Duodenal mucosa (tissue), 2 donors: ENCODE measurements around the gene ADGRD2.

Source experiments
- H3K27ac ChIP-seq: one replicate; pipeline ENCODE4 v1.7.0; 2013; ENCODE audit warnings: low read depth, low read length
- H3K27me3 ChIP-seq, 2 donors: one replicate each; pipeline ENCODE4 v1.7.0; 2013; ENCODE audit warnings: low read length in 2 of 2, control low read depth in 1 of 2; ENCODE audit not compliant: insufficient read depth in 2 of 2, control insufficient read depth in 1 of 2
- H3K36me3 ChIP-seq, 2 donors: one replicate each; pipeline ENCODE4 v1.7.0; 2013; ENCODE audit warnings: low read length in 2 of 2, control low read depth in 1 of 2; ENCODE audit not compliant: insufficient read depth in 2 of 2, control insufficient read depth in 1 of 2
- H3K4me1 ChIP-seq, 2 donors: one replicate each; pipeline ENCODE4 v1.7.0; 2013; ENCODE audit warnings: low read length in 2 of 2, control low read depth in 1 of 2; ENCODE audit not compliant: insufficient read depth in 2 of 2, control insufficient read depth in 1 of 2
- H3K4me3 ChIP-seq, 2 donors: one replicate each; pipeline ENCODE4 v1.7.0; 2013; ENCODE audit warnings: low read length in 2 of 2, low read depth in 1 of 2
- H3K9ac ChIP-seq, 2 donors: one replicate each; pipeline ENCODE4 v1.7.0; 2013; ENCODE audit warnings: low read length in 2 of 2, low read depth in 1 of 2
- H3K9me3 ChIP-seq, 2 donors: one replicate each; pipeline ENCODE4 v1.7.0; 2013; ENCODE audit warnings: low read length in 2 of 2, control low read depth in 1 of 2; ENCODE audit not compliant: control insufficient read depth in 1 of 2

ADGRD2 gene

GRCh38 chr9:124521142-124521541, 70.9 kb downstream of the ADGRD2 start:
- Histone ChIP-seq H3K9me3 (no peaks in the 10 kb centered on the region), H3K9ac (no peak overlapping the region), H3K4me3 (no peak overlapping the region), H3K4me1 (no peaks in the 10 kb centered on the region), H3K27me3 (no peaks in the 10 kb centered on the region), H3K27ac (no peak overlapping the region), H3K36me3 (peaks cover 6 to 13% of the 10 kb centered on the region in 2 donors)

DNA sequence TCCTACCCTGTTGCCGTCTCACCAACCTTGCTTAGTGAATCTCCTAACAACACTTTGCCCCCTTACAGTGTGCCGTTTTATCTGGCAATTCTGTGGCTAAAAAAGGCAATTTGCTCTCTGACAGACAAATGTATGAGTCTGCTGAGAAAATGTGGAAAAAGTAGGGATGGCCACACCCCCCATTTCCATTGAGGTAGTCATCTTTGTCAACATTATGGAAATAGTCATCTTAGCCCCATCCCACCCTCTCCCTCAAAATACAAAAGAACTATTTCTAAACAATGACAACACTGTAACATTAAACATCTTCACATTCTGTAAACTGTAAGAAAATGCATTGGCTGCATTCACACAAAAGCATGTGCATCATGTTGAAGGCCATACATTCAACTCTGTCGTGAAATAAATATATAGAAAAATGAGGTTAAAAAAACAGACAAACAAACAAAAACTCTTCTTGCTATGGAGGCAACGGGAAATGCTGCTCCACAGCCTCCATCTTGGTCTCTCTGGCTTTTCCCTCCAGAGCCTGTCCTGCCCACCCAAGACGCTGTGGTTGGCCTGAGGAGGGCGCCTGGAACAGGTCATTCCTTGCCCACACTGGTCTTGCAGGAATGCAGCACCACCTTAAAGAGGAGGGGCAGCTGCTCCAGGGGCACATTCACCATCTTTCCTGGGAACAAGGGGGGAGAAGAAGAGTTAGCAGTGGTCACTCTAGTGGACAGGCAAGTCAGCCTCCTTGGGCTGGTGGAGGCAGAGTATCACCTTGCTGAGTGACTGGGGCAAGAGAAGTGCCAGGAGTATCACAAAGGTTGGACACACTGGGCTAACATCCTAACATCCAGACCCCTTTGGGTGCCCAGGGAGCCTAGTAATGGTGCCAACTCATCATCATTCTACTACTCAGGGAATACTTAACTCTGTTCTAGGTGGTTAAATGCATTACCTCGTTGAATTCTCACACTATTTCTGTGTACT, 72.2 kb downstream of the ADGRD2 start:
- Histone ChIP-seq H3K27ac (no peak overlapping the region), H3K27me3 (no peaks in the 10 kb centered on the region), H3K36me3 (peaks cover 15 to 20% of the 10 kb centered on the region in 2 donors), H3K9me3 (no peaks in the 10 kb centered on the region), H3K9ac (no peak overlapping the region), H3K4me3 (no peak overlapping the region), H3K4me1 (no peaks in the 10 kb centered on the region)

GRCh38 chr9:124526174-124526573, 75.9 kb downstream of the ADGRD2 start:
- Histone ChIP-seq H3K9me3 (no peaks in the 10 kb centered on the region), H3K4me3 (no peak overlapping the region), H3K9ac (no peak overlapping the region), H3K27me3 (no peaks in the 10 kb centered on the region), H3K4me1 (no peaks in the 10 kb centered on the region), H3K36me3 (peaks cover 15 to 21% of the 10 kb centered on the region in 2 donors), H3K27ac (no peak overlapping the region)

- Histone ChIP-seq H3K4me1 (no peaks in the 10 kb centered on the region), H3K9ac (no peak overlapping the region), H3K36me3 (peaks cover 10 to 28% of the 10 kb centered on the region in 2 donors), H3K27me3 (no peaks in the 10 kb centered on the region), H3K9me3 (no peaks in the 10 kb centered on the region), H3K27ac (no peak overlapping the region), H3K4me3 (no peak overlapping the region)
Observed at GRCh38 chr9:124527781-124528180, 77.5 kb downstream of the ADGRD2 start.
